ENCODE measurements around the gene OR6N2. TPM values are rescaled to one million over a fixed set of nuclear protein-coding genes. Genes with fewer than 3 reads are reported as not detected.

OR6N2 gene
- polyA plus RNA-seq, 12 donors = not detected

DNA sequence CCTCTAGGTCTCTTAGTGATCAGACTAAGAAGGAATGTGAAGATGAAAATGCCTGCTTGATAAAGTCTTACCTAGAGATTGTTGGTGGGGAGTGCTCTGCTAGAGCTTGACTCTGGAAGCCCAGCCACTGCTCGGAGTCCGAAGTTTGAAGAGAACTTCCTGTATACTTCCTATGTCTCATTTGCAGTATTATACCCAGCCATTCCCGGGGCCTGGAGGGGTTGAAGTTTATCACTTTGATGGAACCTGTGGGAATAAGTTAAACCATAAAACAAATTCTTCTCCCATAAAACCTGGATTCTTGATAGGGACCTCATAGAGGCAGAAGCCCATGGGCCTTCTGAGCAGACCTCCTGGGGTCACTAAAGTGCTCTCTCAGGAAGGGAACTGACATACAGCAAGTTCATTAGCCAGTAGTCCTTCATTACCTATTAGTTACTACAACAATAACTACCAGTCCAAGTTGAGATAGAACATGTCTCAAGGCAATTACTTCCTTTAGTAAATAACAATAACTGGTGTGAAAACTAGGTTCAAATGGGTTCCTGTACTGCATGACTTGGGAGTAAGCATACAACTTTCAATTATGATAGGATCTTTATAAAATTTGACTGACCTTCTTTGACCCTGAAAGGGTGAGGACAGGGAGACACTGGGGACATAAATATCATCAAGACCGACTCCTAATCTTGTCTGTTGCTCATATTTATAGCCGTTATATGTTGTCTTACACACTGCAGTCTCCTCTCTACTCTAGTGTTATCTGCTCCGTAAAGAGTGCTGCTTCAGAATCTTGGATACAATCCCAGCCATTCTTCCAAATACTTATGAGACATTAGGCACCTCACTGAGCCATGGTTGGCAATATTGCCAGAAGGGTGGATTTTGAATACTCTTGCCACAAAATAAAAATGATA lies 8.8 kb downstream of the OR6N2 start, which contains the start of gene OR6N1:
Gene OR6N1, minus strand, starts transcription at position 246 of the 917 bp plus-strand sequence. CDS start 5,513 bp downstream, outside the sequence.
- no peak for DNase-seq

DNA sequence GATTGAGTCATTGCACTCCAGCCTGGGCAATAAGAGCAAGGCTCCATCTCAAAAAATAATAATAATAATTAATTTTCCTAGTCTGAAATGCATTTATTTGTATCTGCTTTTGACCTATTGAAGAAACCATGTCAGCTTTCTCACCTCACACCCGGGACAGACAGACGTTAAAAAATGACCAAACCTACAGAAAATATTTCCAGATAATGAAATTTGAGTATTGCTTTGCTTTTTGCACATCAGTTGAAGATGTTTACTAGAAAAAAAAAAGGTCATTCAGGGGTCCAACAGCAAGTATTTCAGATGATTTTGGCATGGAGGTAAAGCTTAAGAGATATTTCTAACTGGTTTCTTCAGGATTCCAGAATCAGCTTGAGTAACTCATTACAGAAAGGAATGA lies 26.6 kb downstream of the OR6N2 start, which contains the start of gene OR6K6:
Gene OR6K6, plus strand, starts transcription at position 301 of the 400 bp plus-strand sequence. CDS start 168 bp downstream, outside the sequence.
- no peak for DNase-seq

DNA sequence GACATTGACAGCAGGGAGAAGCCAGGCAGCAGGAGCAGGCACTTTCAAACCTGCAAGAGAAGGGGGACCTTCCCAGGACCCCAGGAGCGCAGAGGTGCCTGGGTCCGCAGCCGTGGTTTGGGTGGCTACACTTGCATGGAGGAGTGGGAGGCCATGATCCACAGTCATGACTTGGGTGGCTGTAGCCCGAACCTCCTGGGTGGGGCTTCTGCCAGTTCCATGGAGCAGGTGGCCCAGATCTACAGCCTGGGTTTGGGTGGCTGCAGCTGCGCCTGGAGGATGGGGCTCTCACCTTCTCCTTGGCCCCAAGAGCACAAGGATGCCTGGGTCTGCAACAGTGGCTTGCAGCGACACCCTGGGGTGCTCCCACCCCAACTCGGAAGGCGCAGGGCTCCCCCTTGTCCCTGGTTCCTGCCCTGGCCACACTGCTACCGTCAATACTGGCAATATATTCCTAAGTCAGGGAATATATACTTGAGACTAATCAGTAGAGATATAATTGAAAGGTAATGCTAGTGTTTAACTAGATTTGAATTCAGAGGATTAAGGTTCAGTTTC lies 28.8 kb downstream of the OR6N2 start:
- no peak for DNase-seq

DNA sequence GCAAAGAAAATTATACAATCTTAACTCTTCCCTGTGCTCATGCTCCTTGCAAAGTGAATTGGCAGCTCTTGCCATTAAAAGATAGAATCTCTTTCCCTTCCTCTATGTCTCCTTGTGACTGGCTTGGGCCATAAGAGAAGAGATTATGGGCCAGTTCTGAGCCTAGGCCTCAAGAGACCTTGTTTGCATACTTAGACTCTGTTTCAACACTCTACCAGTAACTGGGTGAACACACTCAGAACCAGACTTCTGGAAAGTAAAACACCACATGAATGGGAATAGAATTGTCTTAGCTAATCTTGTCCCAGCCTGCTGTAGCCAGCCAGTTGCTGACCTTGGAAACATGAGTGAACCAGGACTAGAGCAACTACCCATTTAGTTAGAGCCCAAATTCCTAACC lies 45.2 kb downstream of the OR6N2 start:
- DNase-seq = no peak

DNA sequence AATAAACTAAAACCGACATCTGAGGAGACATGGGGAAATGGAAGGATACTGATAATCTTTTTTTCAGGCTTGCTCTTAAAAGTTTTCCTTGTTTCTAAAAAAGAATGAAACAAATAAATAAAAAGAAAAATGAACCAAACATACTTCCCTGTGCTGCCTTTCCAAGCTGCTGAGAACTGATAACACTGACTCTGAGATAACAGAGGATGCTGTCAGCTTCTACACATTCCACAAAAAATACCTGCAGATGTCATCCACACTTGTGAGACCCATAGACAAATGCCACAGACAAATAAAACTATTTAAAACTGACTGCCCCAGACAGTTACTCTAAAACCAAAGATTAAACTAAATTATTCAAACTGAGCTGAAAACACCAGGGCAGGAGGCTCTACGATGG lies 48.5 kb downstream of the OR6N2 start:
- no peak for DNase-seq

- DNase-seq = no peak
These were observed 49.3 kb downstream of the OR6N2 start for GRCh38 chr1:158731707-158732106.

DNA sequence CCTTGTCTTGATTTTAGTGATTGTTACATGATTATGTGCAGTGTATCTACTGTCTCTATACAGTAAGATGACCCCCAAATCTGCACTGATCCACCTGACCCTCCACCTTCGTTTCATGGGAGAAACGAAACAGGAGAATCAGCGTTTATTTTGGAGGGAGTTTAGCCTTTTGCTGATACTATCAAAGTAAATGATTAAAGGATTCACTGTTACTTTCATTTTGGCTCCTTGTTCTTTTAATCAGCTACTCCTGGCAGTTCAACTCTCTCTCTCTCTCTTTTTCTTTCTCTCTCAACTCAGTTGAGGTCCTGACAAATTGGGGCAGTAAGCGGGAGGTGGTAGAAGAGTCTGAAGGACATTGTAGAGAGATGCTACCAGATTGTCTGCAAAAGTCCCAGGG lies 50.6 kb downstream of the OR6N2 start:
- DNase-seq = no peak

GRCh38 chr1:158728510-158729225 lies 52.3 kb downstream of the OR6N2 start:
- no peak for DNase-seq

DNA sequence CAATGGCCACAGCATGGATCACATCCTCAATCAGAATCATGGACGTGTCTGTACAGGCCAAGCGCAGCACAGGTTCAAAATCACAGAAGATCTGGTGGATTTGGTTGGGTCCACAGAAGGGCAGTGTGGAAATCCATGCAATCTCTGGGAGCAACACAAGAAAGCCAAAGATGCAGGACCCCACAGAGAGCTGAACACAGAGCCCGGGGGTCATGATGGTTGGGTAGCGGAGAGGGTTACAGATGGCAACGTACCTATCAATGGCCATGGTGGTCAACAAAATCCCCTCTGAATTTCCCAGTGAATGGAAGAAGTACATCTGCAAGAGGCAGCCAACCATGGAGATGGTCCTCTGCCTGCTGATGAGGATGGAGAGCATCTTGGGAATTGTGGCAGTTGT lies 56.6 kb downstream of the OR6N2 start:
- DNase-seq = no peak

Other genes starting within 250 kb of the OR6N2 start
- gene OR6Y1, start 226.8 kb downstream of the OR6N2 start, polyA plus RNA-seq (ENCODE audit: insufficient read length in 12 of 12) = not detected
- gene OR6P1, start 210.6 kb downstream of the OR6N2 start, polyA plus RNA-seq (ENCODE audit: insufficient read length in 12 of 12) = not detected
- gene OR10X1, start 201.3 kb downstream of the OR6N2 start, polyA plus RNA-seq (ENCODE audit: insufficient read length in 12 of 12) = not detected
- gene OR10Z1, start 175.9 kb downstream of the OR6N2 start, polyA plus RNA-seq (ENCODE audit: insufficient read length in 12 of 12) = under 1 TPM in 8 of 12 donors, not detected in 4; 0.09 to 0.21 (median 0.13) TPM
- 1 to 10 TPM in 10 of 12 donors, not detected in 2; 1.6 to 8.1 (median 2.9) TPM for gene SPTA1, start 94.5 kb downstream of the OR6N2 start, polyA plus RNA-seq (ENCODE audit: insufficient read length in 12 of 12)
- gene OR6K2, start 80.6 kb downstream of the OR6N2 start, polyA plus RNA-seq (ENCODE audit: insufficient read length in 12 of 12) = not detected
- gene OR6K3, start 60.5 kb downstream of the OR6N2 start, polyA plus RNA-seq (ENCODE audit: insufficient read length in 12 of 12) = under 1 TPM in 1 of 12 donors, not detected in 11; 0.08 TPM
- gene OR6K6, start 26.5 kb downstream of the OR6N2 start, polyA plus RNA-seq (ENCODE audit: insufficient read length in 12 of 12) = not detected
- not detected for gene OR6N1, start 9.0 kb downstream of the OR6N2 start, polyA plus RNA-seq (ENCODE audit: insufficient read length in 12 of 12)
- 10 to 100 TPM in 1 of 12 donors, 1 to 10 TPM in 10, not detected in 1; 2.7 to 22.0 (median 3.6) TPM for gene MNDA, start 50.1 kb upstream of the OR6N2 start, polyA plus RNA-seq (ENCODE audit: insufficient read length in 12 of 12)
- gene PYHIN1, start 150.3 kb upstream of the OR6N2 start, polyA plus RNA-seq (ENCODE audit: insufficient read length in 12 of 12) = 1 to 10 TPM in 1 of 12 donors, under 1 TPM in 8, not detected in 3; 0.16 to 1.5 (median 0.30) TPM
- 10 to 100 TPM in 11 of 12 donors, not detected in 1; 27.7 to 92.0 (median 38.0) TPM for gene IFI16, start 228.7 kb upstream of the OR6N2 start, polyA plus RNA-seq (ENCODE audit: insufficient read length in 12 of 12)